ENCODE measurements around the gene RESP18. TPM values are rescaled to one million over a fixed set of nuclear protein-coding genes. Genes with fewer than 3 reads are reported as not detected.

Gene RESP18
- total and polyA plus RNA-seq, 8 donors = not detected

DNA sequence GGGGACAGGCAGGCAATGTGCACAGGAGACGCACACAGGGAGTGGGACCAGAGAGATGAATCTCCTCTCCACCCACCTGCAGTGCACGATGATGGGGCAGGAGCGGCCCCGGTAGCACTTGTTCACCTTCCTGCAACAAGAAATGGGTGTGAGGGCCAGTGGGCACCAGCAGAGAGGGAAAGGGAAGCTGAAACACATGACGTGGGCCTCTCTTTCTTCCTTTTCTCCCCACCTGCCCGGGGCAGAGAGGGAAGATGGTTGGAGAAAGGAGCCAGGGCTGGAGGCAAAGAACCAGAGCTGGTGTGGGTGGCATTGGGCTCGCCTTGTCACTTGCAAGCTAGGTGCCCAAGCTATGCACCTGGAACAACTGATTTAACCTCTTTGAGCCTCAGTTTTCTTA is 41.1 kb downstream of the RESP18 start:
- peaks cover 0 to 5% (median 0%) of the 10 kb centered on the region in 4 donors for H3K36me3 ChIP-seq
- H3K9me3 ChIP-seq = no peaks in the 10 kb centered on the region
- H3K27me3 ChIP-seq = no peaks in the 10 kb centered on the region
- no peak overlapping the region for H3K4me3 ChIP-seq
- no peak for DNase-seq
- WGBS, 5 donors = 74 to 86% (median 84%) methylated on average over 6 to 7 of the region's 7 CpGs
- TF ChIP-seq POLR2AphosphoS5 (IDR thresholded peaks at IDR 0.05) (no peak), EP300 (IDR thresholded peaks at IDR 0.05) (no peak), POLR2A (IDR thresholded peaks at IDR 0.05) (no peak), CTCF (IDR thresholded peaks at IDR 0.05) (no peak)
- intact Hi-C loops (cut with DNase I; ENCODE audit: low total_unique reads) = no loop called here
- H3K4me1 ChIP-seq = peaks cover 4 to 35% (median 25%) of the 10 kb centered on the region in 4 donors
- no peak overlapping the region for H3K27ac ChIP-seq

DNA sequence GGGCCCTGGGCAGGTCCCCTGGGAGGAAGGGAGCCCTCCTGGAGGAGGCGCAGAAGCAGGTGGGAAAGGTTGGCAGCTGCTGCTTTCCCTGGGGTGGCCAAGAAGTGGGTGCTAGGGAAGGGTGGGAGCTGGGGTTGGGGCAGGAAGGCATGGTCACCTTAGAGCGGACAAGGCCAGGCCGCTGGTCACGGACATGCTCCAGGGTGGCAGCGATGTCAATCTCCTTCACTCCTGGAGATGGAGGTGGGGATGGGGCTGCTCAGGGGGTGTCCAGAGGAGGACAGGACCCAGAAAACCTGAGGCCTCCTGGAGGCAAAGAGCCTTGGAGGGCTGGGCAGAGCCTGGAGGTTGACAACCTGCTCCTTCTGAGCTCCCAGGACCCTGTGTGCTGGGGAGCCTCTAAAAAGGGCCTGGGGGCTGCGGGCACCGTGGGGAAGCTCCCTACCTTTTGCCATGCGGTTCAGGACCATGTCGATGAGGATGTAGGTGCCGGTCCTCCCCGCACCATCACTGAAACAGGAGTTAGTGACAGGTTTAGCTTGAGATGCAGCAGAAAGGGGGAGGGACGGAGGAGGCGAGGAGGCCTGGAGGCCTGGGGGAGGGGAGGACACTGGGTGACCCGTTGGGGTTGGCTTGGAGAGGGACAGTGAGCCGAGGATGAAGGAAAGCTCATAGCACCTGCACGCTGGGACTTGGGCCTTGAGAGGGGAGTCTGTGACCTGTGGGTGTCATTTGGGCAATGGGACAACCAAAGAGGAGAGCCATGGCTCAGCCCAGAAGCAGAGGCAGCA is 42.0 kb downstream of the RESP18 start:
- Histone ChIP-seq H3K9me3 (no peaks in the 10 kb centered on the region), H3K27me3 (no peaks in the 10 kb centered on the region), H3K4me3 (no peak overlapping the region), H3K4me1 (peaks cover 4 to 43% (median 29%) of the 10 kb centered on the region in 4 donors), H3K27ac (peak overlapping the region in 4 of 5 donors; percentile 29 to 70 (median 58)), H3K36me3 (peaks cover 2 to 14% (median 7%) of the 10 kb centered on the region in 4 donors)
- DNase-seq = no peak
- intact Hi-C loops (cut with DNase I; ENCODE audit: low total_unique reads) = no loop called here
- 86 to 91% (median 88%) methylated on average over 12 to 16 of the region's 16 CpGs for WGBS, 5 donors
- TF ChIP-seq CTCF (IDR thresholded peaks at IDR 0.05) = no peak
- no peak for TF ChIP-seq POLR2AphosphoS5 (IDR thresholded peaks at IDR 0.05)

DNA sequence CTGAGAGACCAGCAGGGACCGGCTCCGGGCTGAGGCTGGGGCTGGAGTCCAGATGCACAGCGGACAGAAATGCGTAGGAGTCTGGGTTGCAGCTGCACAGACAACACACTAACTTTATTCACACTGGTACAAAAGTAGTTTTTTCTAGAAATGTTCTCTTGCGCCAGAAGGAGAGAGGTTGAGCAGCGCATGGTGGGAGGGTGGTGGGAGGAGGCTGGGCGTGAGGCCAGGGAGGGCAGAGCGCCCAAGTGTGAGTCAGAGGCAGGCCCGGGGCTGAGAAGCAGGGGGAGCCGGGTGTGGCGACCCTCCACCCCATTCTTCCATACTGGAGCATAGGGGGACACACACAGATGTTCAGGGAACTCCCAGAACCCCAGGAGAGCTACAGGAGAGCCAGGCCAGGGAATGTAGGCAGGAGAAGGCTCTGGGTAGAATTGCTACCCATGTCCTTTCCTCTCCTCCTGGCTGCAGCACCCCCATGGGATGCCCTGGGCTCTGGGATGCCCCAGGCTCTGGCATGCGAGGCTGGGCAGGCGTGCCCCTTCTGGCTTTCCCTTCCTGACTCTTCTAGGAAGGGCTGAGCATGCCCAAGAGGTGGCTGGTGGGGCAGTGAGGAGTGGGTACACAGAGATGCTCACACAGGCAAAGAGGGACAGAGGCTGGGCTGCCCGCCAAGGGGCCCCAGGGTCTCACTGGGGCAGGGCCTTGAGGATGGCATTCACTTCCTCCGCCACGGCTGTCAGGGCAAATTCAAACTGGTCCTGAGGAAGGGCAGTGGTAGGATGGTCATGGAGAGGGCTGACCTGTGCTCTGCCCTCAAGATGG is 42.8 kb downstream of the RESP18 start:
- Histone ChIP-seq H3K4me1 (peaks cover 4 to 45% (median 28%) of the 10 kb centered on the region in 4 donors), H3K27ac (peak overlapping the region in 4 of 5 donors; percentile 29 to 70 (median 58)), H3K4me3 (no peak overlapping the region), H3K36me3 (peaks cover 10 to 22% (median 15%) of the 10 kb centered on the region in 4 donors), H3K9me3 (no peaks in the 10 kb centered on the region), H3K27me3 (no peaks in the 10 kb centered on the region)
- WGBS, 5 donors = 28 to 41% (median 40%) methylated on average over 14 to 16 of the region's 16 CpGs
- TF ChIP-seq EP300 (IDR thresholded peaks at IDR 0.05) (no peak), CTCF (IDR thresholded peaks at IDR 0.05) (no peak), POLR2AphosphoS5 (IDR thresholded peaks at IDR 0.05) (peak in 2 of 3 donors; percentile 24 to 35), POLR2A (IDR thresholded peaks at IDR 0.05) (no peak)
- intact Hi-C loops (cut with DNase I; ENCODE audit: low total_unique reads) = loop anchor here (10.0 kb wide), 1 partner anchor 65 kb away; the partner anchor contains the start of genes ANKZF1 and ATG9A
- DNase-seq = peak in 1 of 2 donors; percentile 94

- intact Hi-C loops (cut with DNase I; ENCODE audit: low total_unique reads) = loop anchor here (10.0 kb wide), 1 partner anchor 64 kb away; the partner anchor contains the start of genes ANKZF1 and ATG9A
- 54 to 82% (median 65%) methylated on average over 4 to 6 of the region's 6 CpGs for WGBS, 5 donors
- H3K4me1 ChIP-seq = peaks cover under 1 to 43% (median 27%) of the 10 kb centered on the region in 4 donors
- H3K27ac ChIP-seq = peak overlapping the region in 4 of 5 donors; percentile 29 to 70 (median 58)
- H3K36me3 ChIP-seq = peaks cover 16 to 28% (median 21%) of the 10 kb centered on the region in 4 donors
- no peaks in the 10 kb centered on the region for H3K9me3 ChIP-seq
- TF ChIP-seq CTCF (IDR thresholded peaks at IDR 0.05) = no peak
- TF ChIP-seq EP300 (IDR thresholded peaks at IDR 0.05) = no peak
- TF ChIP-seq POLR2AphosphoS5 (IDR thresholded peaks at IDR 0.05) = no peak
- no peak for TF ChIP-seq POLR2A (IDR thresholded peaks at IDR 0.05)
- no peak for DNase-seq
- no peaks in the 10 kb centered on the region for H3K27me3 ChIP-seq
- no peak overlapping the region for H3K4me3 ChIP-seq
Observed at GRCh38 chr2:219289195-219289536, 43.4 kb downstream of the RESP18 start.
